T-helper 1 cell treated with Interleukin-12 subunit alpha and Interleukin-12 subunit beta and Interleukin-4 antibody, amounts not matched to agents 30 ng/mL and 1 ng/mL, for 36 hours (primary cell): ENCODE data around the gene SLIT3. TPM values are rescaled to one million over a fixed set of nuclear protein-coding genes. Genes with fewer than 3 reads are reported as not detected.

ENCODE experiments used
- intact Hi-C: fragments of 100-400 bp; cut with micrococcal nuclease; formaldehyde crosslinking; loops from one replicate; pipeline ENCODE4 v1.15.1; 2024
- total RNA-seq: library from RNA; stranded (reverse); gene quantifications from 2 replicates; pipeline ENCODE4 v1.2.3, GENCODE V29; 2022

SLIT3 gene
- total RNA-seq, 1 donor from 2014 or later = not detected

- intact Hi-C loops = loop anchor here (5.0 kb wide), 1 partner anchor 313 kb away; no protein-coding TSS in a partner anchor
These were observed 1.1 kb downstream of the SLIT3 start for GRCh38 chr5:169299663-169300467.

- intact Hi-C loops = no loop called here
These were observed 1.7 kb downstream of the SLIT3 start for GRCh38 chr5:169299191-169299662.

- intact Hi-C loops = no loop called here
These were observed 2.7 kb downstream of the SLIT3 start for GRCh38 chr5:169298193-169298592.

- intact Hi-C loops = no loop called here
These were observed 4.4 kb downstream of the SLIT3 start for GRCh38 chr5:169296419-169297143.

- intact Hi-C loops = no loop called here
These were observed 5.6 kb downstream of the SLIT3 start for GRCh38 chr5:169295306-169295705.

- intact Hi-C loops = no loop called here
These were observed 6.3 kb downstream of the SLIT3 start for GRCh38 chr5:169294621-169295020.

GRCh38 chr5:169291877-169292276 lies 9.1 kb downstream of the SLIT3 start:
- intact Hi-C loops = no loop called here

- intact Hi-C loops = no loop called here
These were observed 10.0 kb downstream of the SLIT3 start for GRCh38 chr5:169290895-169291294.

- intact Hi-C loops = no loop called here
These were observed 11.4 kb downstream of the SLIT3 start for GRCh38 chr5:169289520-169289919.

GRCh38 chr5:169288066-169288930 lies 12.6 kb downstream of the SLIT3 start:
- intact Hi-C loops = no loop called here

- intact Hi-C loops = no loop called here
These were observed 13.4 kb downstream of the SLIT3 start for GRCh38 chr5:169287529-169287928.

- intact Hi-C loops = no loop called here
These were observed 14.2 kb downstream of the SLIT3 start for GRCh38 chr5:169286572-169287300.

GRCh38 chr5:169283887-169284286 lies 17.1 kb downstream of the SLIT3 start:
- intact Hi-C loops = no loop called here

GRCh38 chr5:169281625-169282024 lies 19.3 kb downstream of the SLIT3 start:
- intact Hi-C loops = no loop called here

GRCh38 chr5:169280696-169281095 lies 20.2 kb downstream of the SLIT3 start:
- intact Hi-C loops = no loop called here

GRCh38 chr5:169280286-169280685 lies 20.7 kb downstream of the SLIT3 start:
- intact Hi-C loops = no loop called here

GRCh38 chr5:169279125-169279524 lies 21.8 kb downstream of the SLIT3 start:
- intact Hi-C loops = no loop called here

- intact Hi-C loops = no loop called here
These were observed 27.1 kb downstream of the SLIT3 start for GRCh38 chr5:169273881-169274280.

GRCh38 chr5:169273451-169273850 lies 27.5 kb downstream of the SLIT3 start:
- intact Hi-C loops = no loop called here

- intact Hi-C loops = no loop called here
These were observed 28.1 kb downstream of the SLIT3 start for GRCh38 chr5:169272731-169273427.
